ENCODE results near the gene SARNP. TPM values are rescaled to one million over a fixed set of nuclear protein-coding genes. Genes with fewer than 3 reads are reported as not detected.

The SARNP gene
- total RNA-seq, 1 experiment from 2014 or later, result 98.3 TPM

- TF ChIP-seq RELA (CRISPR knock-in tag; IDR thresholded peaks at IDR 0.05; ENCODE audit: borderline replicate concordance), result no peak
- peak; percentile 73; the same call in 1 of the 2 replicates for TF ChIP-seq SP1 (CRISPR knock-in tag; conservative IDR thresholded peaks at IDR 0.05)
Observed at GRCh38 chr12:55738123-55739024, 79.2 kb downstream of the SARNP start (continued).

GRCh38 chr12:55737581-55738122 lies 79.9 kb downstream of the SARNP start:
- CTCF ChIA-PET, result interaction anchor here (0.6 to 3.8 kb wide), 69 partner anchors 8 to 390 kb away, joined by 3 to 160 read pairs (median 5); partner anchors contain the start of genes BLOC1S1, CD63, DGKA and DNAJC14
- no peak for DNase-seq (ENCODE audit: low spot score)
- H3K9me3 Mint-ChIP-seq, result no peaks in the 10 kb centered on the region
- ATAC-seq, result peak; percentile 13
- POLR2A ChIA-PET, result interaction anchor here (0.9 to 2.7 kb wide), 6 partner anchors 9 to 92 kb away, joined by 3 to 16 read pairs (median 6); partner anchors contain the start of genes CD63, DNAJC14, ORMDL2 and SARNP
- TF ChIP-seq ZNF317 (CRISPR knock-in tag; IDR thresholded peaks at IDR 0.05; ENCODE audit: borderline replicate concordance, low read depth), result no peak
- no peak for TF ChIP-seq E2F5 (CRISPR knock-in tag; IDR thresholded peaks at IDR 0.05)
- no peak for TF ChIP-seq NFATC4 (CRISPR knock-in tag; IDR thresholded peaks at IDR 0.05)
- TF ChIP-seq ZNF396 (CRISPR knock-in tag; IDR thresholded peaks at IDR 0.05; ENCODE audit: borderline replicate concordance), result no peak
- no peak for TF ChIP-seq ZNF121 (CRISPR knock-in tag; IDR thresholded peaks at IDR 0.05)
- no peak for TF ChIP-seq E2F1 (CRISPR knock-in tag; IDR thresholded peaks at IDR 0.05)
- TF ChIP-seq JAZF1 (CRISPR knock-in tag; IDR thresholded peaks at IDR 0.05), result no peak
- no peak for TF ChIP-seq AFF4 (CRISPR knock-in tag; IDR thresholded peaks at IDR 0.05; ENCODE audit: borderline replicate concordance)
- TF ChIP-seq SMAD4 (CRISPR knock-in tag; IDR thresholded peaks at IDR 0.05), result no peak
- peak overlapping the region; percentile 86 for H3K27ac Mint-ChIP-seq
- peak overlapping the region; percentile 81 for H3K4me3 Mint-ChIP-seq
- peaks cover 31% of the 10 kb centered on the region for H3K4me1 Mint-ChIP-seq
- H3K36me3 Mint-ChIP-seq, result no peaks in the 10 kb centered on the region
- peaks cover 2% of the 10 kb centered on the region; the same call in 1 of the 2 replicates for H3K27me3 Mint-ChIP-seq (ENCODE audit: low read depth)

GRCh38 chr12:55736780-55737580 lies 80.5 kb downstream of the SARNP start:
- DNase-seq (ENCODE audit: low spot score), result peak; percentile 94
- ChIA-PET POLR2A (interaction anchor here (0.6 to 2.7 kb wide), 6 partner anchors 8 to 92 kb away, joined by 3 to 16 read pairs (median 6); partner anchors contain the start of genes CD63, DNAJC14, ORMDL2 and SARNP), CTCF (interaction anchor here (0.6 to 3.8 kb wide), 53 partner anchors 7 to 452 kb away, joined by 3 to 160 read pairs (median 5); partner anchors contain the start of genes BLOC1S1, CD63, DGKA and DNAJC14)
- Mint-ChIP-seq H3K4me1 (peaks cover 29% of the 10 kb centered on the region), H3K36me3 (no peaks in the 10 kb centered on the region), H3K27ac (peak overlapping the region; percentile 72), H3K9me3 (no peaks in the 10 kb centered on the region), H3K27me3 (ENCODE audit: low read depth) (peaks cover 2% of the 10 kb centered on the region; the same call in 1 of the 2 replicates), H3K4me3 (peak overlapping the region; percentile 81)
- peak; percentile 81 for ATAC-seq
- TF ChIP-seq E2F4 (CRISPR knock-in tag; IDR thresholded peaks at IDR 0.05; ENCODE audit: borderline replicate concordance, low read depth) (no peak), USF2 (CRISPR knock-in tag; IDR thresholded peaks at IDR 0.05) (no peak), PRDM15 (CRISPR knock-in tag; IDR thresholded peaks at IDR 0.05) (no peak), TEAD4 (CRISPR knock-in tag; IDR thresholded peaks at IDR 0.05) (no peak), USF1 (CRISPR knock-in tag; IDR thresholded peaks at IDR 0.05) (no peak)

All from WTC11 (cell line).